Fibroblast of pulmonary artery (primary cell): ENCODE data around the gene RSRC1.

Source experiments
- DNase-seq: peaks from one replicate; pipeline ENCODE4 v3.0.0-alpha.2; 2010; ENCODE audit warnings: low read depth
- H3K4me3 ChIP-seq: replicated peaks from 2 replicates; pipeline ENCODE4 v1.5.1; 2011; ENCODE audit warnings: low read depth, mild to moderate bottlenecking, control low read depth, low read length, moderate library complexity
- TF ChIP-seq, protein P1 (sequence below): IDR thresholded peaks from 2 replicates; pipeline ENCODE4 v1.5.1; 2011; ENCODE audit warnings: mild to moderate bottlenecking, control low read depth, low read length, inconsistent platforms; ENCODE audit errors: missing control alignments

Gene RSRC1

DNA sequence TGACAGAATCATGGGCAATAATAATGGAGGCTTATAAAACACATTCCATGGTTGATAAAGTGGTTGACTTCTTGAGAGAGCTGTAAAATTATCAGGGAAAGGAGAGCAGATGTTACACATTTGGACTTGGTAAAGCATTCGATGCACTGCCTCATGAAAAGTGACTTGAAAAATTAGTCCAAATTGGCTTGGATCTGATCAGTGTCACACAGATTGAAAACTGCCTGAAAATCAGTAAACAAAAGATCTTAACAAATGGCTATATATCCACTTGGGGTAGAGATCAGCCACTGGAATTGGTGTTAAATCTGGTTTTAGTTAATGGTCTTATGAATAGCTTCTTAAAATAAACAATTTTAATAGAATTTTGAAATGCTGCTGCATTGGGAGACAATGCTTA is 24.0 kb upstream of the RSRC1 start:
- DNase-seq, result no peak
- TF ChIP-seq, protein P1, sequence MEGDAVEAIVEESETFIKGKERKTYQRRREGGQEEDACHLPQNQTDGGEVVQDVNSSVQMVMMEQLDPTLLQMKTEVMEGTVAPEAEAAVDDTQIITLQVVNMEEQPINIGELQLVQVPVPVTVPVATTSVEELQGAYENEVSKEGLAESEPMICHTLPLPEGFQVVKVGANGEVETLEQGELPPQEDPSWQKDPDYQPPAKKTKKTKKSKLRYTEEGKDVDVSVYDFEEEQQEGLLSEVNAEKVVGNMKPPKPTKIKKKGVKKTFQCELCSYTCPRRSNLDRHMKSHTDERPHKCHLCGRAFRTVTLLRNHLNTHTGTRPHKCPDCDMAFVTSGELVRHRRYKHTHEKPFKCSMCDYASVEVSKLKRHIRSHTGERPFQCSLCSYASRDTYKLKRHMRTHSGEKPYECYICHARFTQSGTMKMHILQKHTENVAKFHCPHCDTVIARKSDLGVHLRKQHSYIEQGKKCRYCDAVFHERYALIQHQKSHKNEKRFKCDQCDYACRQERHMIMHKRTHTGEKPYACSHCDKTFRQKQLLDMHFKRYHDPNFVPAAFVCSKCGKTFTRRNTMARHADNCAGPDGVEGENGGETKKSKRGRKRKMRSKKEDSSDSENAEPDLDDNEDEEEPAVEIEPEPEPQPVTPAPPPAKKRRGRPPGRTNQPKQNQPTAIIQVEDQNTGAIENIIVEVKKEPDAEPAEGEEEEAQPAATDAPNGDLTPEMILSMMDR, result no peak

DNA sequence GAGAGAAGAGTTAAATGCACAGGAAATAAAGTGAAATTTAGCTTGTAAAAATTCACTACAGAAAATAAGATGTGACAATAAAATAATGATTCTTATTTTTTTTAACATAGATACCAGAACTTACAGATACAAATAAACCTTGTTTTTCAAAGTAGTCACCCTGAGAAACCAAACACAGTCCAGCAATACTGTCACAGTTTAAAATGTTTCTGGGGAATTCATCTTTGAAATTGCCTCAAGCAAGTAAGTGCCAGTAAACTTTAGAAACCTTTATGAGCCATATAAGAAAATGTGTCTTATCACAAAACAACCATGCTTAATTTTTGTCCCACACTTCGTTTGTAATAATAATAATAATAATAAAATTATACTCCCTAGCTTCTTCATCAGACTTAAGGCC is 23.5 kb upstream of the RSRC1 start:
- DNase-seq, result no peak
- TF ChIP-seq, protein P1, result no peak
- H3K4me3 ChIP-seq, result no peak overlapping the region

More for the DNA sequence above, 24.0 kb upstream of the RSRC1 start:
- H3K4me3 ChIP-seq, result no peak overlapping the region

DNA sequence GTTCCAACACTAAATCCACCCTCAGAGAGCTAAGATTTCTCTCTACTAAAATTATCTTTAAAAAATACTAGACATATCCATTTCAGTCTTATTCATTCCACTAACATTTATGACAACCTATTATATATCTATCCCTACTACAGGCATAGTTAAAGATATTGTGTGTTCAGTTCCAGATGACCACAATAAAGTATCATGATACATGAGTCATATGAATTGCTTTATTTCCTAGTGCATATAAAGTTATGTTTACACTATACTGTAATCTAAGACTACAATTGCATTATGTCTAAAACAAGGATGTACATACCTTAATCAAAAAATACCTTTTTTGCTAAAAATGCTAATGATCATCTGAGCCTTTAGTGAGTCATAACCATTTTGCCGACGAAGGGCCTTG is 23.1 kb upstream of the RSRC1 start:
- H3K4me3 ChIP-seq, result no peak overlapping the region
- TF ChIP-seq, protein P1, result no peak
- no peak for DNase-seq

DNA sequence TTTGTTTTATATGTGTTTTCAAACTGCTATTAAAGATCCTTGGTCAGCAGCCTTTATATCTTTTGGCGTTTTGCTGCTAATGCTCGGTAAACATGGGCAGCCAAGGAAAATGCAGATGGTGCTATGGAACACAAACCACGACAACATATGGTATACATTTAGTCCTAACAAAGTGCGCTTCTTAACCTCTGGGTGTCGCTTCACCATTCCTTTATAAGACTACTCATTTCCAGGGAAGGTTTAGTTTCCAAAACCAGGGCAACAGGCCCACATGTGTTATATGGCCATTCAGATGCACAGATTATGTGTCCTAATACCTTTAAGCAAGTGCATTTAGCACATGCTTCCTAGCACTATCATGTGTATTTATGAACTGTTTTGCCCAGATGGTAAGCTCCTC is 18.4 kb upstream of the RSRC1 start:
- TF ChIP-seq, protein P1, result peak; percentile 52
- no peak overlapping the region for H3K4me3 ChIP-seq
- DNase-seq, result peak; percentile 56

DNA sequence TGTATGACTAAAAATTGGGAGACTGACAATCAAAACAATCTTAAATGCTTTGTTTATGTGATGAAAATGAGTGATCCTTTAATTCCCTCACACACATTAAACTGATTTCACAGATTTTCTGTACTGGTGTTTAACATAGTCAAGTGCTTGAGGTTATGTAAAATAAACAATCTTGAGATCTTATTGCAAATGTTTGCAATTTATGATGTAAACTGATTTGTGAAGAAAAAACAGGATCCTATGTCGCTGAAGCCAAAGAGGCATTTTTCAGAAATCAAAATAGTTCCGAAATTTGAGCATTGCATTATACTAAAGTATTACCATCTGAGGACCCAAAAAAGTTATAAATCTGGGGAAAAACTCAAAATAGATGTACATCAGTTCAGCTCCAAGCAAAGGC is 16.4 kb upstream of the RSRC1 start:
- no peak overlapping the region for H3K4me3 ChIP-seq
- TF ChIP-seq, protein P1, result no peak
- no peak for DNase-seq

DNA sequence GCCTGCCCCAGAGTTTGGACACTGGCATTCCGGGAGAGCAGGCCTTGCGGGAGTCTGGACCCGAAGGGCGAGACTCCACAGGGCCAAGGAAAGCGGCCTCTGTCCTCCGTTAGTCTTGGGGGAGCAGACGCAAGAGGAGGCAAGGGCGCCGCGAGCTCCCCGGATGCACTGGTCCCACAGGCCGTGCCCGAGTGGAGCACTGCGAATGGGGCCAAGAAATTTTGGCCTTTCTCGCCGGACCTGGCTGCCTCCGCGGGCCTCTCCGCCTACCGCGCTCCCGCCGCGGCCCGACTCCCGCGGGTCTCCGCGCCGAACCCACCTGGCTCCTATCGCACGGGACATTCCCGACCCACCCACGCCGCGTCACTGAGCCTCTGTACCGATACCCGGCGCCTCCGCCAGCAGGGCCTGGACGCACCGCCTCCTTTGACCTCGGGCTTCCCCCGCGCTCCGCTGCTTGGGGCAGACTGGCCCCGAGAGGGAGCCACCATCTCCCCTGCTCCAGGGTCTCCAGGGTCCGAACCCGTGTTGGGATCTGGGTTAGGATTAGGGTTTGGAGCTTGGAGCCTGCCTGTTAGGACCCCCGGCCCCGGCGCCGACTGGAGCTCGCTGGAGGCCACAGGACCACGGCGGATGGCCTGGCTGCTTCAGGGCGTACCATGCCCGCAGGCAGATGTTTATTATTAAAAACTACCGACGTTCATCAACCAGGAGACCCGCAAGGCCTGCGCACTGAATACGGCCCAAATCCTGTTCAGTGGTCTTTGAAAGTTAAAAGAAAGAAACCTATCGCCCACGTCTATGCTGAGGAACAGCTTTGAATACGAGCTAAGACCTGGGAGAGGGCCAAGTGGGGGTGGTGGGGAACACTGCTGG is 15.4 kb upstream of the RSRC1 start:
- DNase-seq, result no peak
- TF ChIP-seq, protein P1, result no peak
- no peak overlapping the region for H3K4me3 ChIP-seq

DNA sequence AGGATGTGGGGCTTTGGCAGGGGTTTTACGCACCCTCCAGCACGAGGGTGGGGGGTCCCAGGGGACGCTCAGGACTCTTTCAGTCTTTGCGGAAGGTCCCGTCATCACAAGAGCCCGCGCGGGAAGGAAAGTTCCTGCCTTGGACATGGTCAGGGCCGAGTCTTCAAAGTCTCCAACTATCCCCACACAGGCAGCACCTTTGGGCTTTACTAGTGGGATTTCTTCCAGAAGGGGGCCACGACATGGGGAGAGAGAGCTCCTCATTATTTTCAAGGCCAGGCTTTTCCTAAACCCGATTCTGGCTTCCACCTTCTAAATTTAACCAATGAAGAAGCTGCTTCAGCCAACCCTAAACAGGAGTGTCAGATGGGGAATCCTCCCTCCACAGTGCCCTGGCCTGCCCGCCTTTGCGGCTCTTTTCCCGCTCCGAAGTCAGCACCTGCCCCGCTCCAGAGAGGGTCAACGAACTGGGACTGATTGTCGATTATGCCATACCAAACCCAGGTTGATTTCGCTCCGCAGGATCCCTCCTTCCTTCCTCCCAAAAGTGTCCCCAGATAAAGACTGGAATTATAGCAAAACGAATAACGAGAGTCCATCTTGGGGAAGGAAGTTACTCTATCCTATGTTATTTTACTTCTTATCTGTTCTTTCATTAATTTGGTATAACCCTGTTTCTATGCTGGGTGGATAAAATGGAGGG is 14.6 kb upstream of the RSRC1 start:
- no peak overlapping the region for H3K4me3 ChIP-seq
- DNase-seq, result no peak
- TF ChIP-seq, protein P1, result no peak
